ENCODE results near the gene TMEM150B. TPM values are rescaled to one million over a fixed set of nuclear protein-coding genes. Genes with fewer than 3 reads are reported as not detected.

The TMEM150B gene
- total RNA-seq, 1 donor from 2014 or later = 0.89 TPM

DNA sequence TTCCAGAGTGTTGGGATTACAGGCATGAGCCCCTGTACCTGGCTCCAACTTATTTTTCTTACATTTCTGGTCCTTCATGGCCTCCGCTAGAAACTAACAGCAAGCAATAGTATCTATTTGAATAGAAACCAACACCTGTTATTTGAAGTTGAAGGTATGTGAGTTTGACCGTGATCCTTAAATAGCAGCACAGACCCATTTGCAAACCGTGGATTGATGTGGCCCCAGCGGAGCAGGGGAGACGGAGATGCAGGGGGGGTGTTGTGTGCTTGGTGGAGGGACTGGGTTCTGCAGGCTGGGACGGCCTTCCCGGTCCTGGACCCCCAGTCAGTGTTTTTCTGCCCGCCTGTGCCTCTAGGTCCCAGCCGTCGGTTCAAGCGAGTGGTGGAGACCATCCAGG is 16.9 kb downstream of the TMEM150B start:
- intact Hi-C loops (cut with micrococcal nuclease) = no loop called here

DNA sequence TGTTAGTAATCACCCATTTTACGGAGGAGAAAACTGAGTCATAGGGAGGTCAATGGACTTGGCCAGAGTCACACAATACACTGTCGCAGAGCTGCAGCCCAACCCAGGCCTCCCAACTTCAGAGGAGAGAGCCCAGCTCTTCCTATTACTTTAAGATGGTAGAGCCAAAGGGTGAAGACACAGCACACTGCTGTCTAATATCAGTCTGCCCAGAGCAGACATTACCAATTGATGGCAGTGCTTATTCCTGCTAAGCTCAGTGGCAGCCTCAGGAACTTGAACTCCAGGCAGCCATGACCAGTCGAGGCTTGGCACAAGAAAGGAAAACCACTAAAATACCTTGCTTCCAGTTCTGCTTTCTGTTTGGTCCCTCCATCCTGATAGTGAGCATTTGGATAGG is 18.4 kb downstream of the TMEM150B start:
- intact Hi-C loops (cut with micrococcal nuclease) = no loop called here

DNA sequence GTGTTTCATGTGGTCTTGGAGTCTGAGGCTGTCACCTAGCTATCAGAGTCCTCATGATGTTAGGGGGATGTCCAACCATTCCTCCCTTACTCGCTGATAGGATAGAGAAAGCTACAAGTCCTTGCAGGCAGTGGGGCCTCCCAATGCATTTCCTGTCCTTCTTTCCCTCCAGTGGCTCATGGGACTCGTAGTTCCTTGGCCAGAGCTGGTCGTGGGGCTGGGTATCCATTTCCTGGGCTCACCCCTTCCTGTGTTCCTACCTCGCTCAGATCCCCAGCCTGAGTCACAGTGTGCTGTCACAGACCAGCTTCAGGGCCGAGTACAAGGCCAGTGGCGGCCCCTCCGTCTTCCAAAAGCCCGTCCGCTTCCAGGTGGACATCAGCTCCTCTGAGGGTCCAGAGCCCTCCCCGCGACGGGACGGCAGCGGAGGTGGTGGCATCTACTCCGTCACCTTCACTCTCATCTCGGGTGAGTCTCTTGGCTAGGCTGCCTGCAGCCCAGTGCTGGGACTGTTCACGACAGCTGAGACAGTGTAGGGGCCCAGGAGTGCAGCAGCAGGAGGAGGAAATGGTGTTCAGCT is 19.1 kb downstream of the TMEM150B start:
- intact Hi-C loops (cut with micrococcal nuclease) = no loop called here

DNA sequence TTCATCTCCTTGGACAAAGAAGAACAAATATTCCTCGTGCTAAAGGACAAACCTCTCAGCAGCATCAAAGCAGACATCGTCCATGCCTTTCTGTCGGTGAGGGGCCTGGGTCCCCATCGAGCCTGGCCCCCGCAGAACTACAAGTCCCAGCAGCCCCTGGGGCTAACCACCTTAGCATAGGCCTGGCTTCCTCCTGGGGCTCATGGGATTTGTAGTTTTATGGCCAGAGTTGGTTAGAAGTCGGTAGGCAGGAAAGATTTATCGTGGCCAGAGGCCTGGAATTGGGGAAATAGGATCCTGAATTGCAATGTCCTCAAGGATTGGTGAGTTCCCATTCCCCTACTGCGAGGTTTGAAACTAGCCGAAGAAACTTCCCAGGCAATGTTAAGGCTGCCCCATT is 19.6 kb downstream of the TMEM150B start:
- intact Hi-C loops (cut with micrococcal nuclease) = no loop called here

DNA sequence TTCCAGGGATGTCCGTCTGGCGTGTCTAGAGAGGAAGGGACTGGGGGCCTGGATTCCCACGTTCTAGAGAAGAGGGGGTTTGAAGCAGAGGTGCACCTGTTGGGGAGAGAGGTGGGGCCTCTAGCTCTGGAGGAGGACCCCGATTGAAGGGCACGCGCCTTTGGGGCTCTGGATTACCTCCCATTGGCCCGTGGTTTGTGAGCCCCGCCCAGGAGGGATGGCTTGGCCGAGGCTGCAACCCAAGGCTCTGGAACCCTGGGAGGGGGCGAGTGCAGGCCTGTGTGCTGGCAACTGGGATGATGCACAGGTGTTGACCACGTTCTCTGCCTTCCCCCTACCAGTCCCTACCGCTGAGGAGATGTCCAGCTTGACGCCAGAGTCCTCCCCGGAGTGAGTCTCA is 20.2 kb downstream of the TMEM150B start:
- intact Hi-C loops (cut with micrococcal nuclease) = loop anchor here (5.0 kb wide), 1 partner anchor 102 kb away; the partner anchor contains the start of gene UBE2S

DNA sequence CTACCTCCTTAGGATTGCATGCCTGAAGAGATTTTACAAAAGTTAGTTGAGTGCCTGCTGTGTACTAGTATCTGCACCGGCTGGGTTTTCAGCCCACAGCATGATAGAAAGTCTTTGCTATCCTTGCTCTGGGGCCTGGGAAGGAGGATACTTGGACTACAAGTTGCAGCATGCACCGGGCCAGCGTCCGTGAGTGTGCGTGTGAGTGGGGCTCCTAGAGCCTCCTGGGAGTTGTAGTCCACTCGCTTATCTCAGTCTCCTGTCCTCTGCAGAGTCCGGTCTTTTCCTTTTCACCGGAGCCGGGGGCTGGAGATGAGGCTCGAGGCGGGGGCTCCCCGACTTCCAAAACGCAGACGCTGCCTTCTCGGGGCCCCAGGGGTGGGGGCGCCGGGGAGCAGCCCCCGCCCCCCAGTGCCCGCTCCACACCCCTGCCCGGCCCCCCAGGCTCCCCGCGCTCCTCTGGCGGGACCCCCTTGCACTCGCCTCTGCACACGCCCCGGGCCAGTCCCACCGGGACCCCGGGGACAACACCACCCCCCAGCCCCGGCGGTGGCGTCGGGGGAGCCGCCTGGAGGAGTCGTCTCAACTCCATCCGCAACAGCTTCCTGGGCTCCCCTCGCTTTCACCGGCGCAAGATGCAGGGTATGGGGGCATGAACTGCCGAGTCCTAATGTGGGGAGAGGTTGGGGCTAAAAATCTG is 20.7 kb downstream of the TMEM150B start:
- intact Hi-C loops (cut with micrococcal nuclease) = loop anchor here (5.0 kb wide), 1 partner anchor 103 kb away; the partner anchor contains the start of gene UBE2S

DNA sequence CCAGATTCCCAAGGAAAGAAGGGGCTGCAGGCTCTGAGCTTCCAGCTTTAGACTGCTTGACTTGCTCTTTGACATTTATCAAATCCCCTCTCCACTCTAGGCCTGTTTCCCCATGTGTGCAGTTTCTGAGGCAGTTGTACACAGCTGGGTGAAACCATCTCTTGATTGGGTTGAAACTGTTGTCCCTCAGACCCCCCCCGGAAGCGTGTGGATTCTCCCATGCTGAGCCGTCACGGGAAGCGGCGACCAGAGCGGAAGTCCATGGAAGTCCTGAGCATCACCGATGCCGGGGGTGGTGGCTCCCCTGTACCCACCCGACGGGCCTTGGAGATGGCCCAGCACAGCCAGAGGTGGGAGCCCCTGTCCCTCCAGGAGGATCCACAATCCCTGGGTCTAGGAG is 21.7 kb downstream of the TMEM150B start:
- intact Hi-C loops (cut with micrococcal nuclease) = loop anchor here (5.0 kb wide), 1 partner anchor 104 kb away; the partner anchor contains the start of gene UBE2S

DNA sequence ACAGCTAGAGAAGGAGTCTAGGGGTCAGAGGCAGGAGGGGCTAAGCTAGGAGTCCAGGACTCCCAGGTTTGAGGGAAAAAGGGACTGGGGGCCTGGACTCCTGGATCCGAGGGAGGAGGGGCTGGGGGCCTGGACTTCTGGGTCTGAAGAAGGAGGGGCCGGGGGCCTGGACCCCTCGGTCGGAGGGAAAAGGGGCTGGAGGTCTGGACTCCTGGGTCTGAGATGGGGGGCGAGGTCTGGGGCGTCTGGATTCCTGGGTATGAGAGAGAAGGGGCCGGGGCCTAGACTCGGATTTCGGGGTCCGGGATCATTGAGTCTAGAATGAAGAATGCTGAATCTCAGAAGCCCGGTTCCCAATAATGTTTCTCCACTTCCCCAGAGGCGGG is 22.8 kb downstream of the TMEM150B start:
- intact Hi-C loops (cut with micrococcal nuclease) = loop anchor here (1.0 to 5.0 kb wide), 2 partner anchors 83 to 105 kb away; partner anchors contain the start of genes RPL28 and UBE2S

DNA sequence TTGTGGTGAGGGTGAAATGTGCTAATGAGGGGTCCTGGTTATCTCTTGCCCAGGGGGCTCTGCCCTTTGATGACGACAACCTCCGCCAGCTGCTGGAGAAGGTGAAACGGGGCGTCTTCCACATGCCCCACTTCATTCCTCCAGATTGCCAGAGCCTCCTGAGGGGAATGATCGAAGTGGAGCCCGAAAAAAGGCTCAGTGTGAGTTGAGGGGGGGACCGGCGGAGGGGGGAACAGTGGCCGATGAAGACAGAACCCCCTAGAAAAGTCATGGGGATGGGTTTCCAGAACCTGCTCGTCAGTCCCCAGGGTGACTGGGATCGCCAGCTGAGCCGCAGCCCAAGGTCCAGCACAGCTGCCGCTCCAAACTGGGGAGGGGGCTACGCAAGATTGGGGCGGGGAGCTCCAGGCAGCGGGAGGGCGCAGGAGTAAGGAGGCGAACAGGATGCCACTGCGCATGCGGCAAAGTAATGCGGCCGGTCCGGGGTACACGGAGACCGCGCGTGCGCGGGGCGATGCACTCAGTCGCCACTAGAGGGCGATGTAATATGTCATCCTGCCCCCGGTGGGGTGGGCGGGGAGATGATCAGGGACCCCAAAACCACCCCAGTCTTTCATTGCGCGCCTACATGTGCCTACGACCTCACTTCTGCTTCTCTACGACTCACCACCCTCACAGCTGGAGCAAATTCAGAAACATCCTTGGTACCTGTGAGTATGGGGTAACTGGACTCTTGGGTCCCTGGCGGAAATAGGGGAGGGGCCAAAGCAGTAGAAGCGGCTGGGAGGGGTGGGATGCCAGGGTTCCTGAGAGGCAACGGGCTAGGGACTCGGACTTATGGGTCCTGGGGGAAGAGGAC is 23.5 kb downstream of the TMEM150B start:
- intact Hi-C loops (cut with micrococcal nuclease) = loop anchor here (1.0 to 5.0 kb wide), 3 partner anchors 38 to 106 kb away; partner anchors contain the start of genes KMT5C, RPL28 and UBE2S

DNA sequence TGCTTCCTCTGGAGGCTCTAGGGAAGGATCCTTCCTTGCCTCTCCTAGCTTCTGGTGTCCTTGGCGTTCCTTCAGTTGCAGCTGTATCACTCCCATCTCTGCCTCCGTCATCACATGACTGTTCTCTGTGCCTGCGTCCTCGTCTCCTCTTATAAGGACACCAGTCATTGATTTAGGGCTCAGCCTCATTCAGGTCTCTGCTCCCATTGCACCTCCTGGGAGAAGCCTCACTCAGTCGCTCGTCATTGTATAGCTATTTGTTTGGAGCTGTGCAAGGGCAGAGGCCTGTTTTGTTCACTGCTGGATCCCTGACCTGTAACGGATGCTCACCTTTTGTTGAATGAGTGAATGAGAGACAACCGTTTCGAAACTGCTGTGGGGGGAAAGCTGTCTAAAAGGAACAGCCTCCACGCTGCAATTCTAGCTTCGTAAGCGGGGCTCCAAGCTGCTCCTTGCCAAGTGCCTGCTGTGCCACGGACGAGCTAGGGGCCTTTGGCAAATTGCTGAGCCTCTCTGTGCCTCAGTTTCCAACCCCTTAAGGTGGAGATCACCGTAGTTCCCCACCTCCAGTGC is 24.2 kb downstream of the TMEM150B start:
- intact Hi-C loops (cut with micrococcal nuclease) = loop anchor here (1.0 to 5.0 kb wide), 2 partner anchors 38 to 106 kb away; partner anchors contain the start of genes KMT5C and UBE2S

DNA sequence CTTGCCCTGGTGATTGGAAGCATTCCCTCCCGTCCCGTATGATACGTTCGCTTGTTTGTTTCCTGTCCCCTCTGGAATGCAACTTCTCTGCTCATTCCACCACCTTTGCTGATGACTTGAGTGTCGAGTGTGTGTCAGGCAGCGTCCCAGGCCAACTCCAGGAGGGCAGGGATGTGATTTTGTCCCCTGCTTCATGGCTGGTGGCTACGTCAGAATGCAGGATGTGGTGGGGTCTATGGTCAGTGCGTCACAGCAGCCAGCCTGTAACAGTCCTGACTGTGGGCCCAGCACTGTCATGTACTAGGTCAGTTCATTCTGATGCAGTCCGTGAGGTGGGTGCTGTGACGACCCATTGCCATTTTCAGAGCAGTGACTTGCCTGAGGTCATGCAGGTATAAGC is 25.1 kb downstream of the TMEM150B start:
- intact Hi-C loops (cut with micrococcal nuclease) = loop anchor here (5.0 kb wide), 1 partner anchor 107 kb away; the partner anchor contains the start of gene UBE2S

DNA sequence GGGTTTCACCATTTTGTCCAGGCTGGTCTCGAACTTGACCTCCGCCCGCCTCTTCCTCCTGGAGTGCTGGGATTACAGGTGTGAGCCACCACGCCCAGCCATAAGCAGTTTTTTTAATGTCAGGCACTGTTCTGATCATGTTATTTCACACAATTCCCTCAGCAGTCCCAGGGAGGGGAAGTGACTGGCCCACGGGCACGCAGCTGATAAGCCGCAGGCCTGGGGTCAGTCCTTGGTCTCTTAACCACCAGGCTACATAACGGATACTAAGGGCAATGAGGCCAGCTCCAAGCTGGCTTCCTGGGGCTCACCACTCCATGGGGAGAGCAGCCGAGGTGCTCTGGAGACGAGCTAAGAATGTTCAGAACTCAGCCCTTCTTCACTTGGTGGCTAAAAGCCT is 27.9 kb downstream of the TMEM150B start:
- intact Hi-C loops (cut with micrococcal nuclease) = no loop called here

DNA sequence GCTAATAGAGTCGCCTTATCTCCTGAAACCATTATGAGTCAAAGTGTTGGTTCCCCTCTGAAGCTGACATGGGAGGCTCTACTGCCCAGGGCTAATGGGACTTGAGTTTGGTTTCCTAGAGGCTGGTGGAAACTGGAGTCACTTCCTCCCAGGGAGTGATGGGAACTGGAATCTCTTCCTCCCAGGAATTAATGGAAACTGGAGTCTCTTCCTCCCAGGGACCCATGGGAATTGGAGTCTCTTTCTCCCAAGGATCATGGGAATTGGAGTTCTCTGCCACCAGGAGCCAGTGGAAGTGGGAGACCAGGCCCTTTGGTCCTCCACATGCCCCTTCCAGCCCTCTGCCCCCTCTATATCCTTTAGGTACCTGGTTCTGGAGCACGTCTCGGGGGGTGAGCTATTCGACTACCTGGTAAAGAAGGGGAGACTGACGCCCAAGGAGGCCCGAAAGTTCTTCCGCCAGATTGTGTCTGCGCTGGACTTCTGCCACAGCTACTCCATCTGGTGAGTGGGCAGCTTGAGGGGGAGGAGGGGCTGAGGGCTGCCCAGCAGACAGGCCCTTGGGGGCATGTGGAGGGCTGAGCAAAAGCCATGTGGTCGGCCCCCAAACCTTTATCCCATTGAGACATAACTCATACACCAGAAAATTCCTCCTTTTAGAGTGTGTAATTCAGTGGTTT is 35.9 kb downstream of the TMEM150B start:
- intact Hi-C loops (cut with micrococcal nuclease) = no loop called here

DNA sequence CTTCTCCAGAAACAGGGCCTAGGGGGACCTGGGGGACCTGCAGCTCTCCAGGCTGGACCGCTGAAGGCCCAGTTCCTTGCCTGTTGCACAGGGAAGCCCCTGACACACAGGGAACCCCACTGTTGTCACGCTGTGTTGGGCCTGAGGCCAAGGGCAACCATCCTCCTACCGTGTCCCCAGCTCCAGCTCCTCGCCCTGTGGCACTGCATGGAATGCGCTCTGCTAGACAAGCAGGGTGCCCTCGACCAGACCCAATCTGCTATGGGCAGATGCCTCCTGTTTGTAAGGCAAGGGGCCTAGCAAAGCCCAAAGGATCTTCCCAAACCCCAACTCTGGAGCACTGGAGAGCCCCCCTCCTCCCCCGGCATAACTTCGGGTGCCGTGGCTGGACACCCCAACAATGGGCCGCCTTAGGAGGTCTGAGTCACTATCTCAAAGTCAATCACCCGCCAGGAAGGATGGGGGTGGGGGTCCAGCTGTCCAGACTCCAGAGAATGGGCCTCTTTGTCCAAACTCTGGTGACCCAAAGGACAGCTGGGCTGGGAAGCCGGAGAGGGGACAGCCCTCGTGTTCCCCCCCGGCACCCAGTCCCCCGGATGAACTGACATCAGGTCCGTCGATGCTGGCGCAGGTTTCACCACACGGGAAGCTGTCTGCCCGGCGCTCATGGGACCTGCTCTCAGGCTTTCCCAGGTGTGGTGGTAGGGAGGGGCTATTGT is 37.6 kb downstream of the TMEM150B start:
- intact Hi-C loops (cut with micrococcal nuclease) = no loop called here

DNA sequence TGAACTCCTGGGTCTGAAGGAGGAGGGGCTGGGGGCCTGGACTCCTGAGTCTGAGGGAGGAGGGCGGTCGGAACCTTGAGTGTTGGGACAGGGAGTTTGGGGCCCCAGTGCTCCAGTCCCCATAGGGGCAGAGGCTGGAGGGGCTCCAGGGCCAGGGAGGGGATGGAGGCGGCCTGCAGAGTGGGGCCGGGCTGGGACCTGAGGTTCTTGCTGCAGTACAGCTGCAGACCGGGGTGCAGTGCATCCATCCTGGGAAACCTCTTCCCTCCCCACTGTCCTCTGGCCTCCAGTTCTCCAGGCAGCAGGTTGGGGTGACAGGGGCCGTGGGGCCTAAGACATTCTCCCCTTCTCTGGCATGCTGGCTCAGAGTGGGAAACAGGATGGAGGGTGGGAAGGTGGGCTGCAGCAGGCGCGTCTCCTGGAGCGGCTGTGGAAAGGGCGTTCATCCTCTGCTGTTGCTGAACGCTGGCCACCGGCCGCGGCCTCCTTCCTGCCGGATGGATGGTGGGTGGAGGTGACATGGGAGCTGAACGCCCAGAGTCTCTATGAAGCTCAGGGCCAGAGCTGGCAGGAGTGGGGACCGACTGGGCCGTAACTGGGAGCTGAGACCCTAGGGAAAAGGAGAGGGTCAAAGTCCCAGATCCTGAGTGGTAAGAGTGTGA is 39.8 kb downstream of the TMEM150B start:
- intact Hi-C loops (cut with micrococcal nuclease) = no loop called here

DNA sequence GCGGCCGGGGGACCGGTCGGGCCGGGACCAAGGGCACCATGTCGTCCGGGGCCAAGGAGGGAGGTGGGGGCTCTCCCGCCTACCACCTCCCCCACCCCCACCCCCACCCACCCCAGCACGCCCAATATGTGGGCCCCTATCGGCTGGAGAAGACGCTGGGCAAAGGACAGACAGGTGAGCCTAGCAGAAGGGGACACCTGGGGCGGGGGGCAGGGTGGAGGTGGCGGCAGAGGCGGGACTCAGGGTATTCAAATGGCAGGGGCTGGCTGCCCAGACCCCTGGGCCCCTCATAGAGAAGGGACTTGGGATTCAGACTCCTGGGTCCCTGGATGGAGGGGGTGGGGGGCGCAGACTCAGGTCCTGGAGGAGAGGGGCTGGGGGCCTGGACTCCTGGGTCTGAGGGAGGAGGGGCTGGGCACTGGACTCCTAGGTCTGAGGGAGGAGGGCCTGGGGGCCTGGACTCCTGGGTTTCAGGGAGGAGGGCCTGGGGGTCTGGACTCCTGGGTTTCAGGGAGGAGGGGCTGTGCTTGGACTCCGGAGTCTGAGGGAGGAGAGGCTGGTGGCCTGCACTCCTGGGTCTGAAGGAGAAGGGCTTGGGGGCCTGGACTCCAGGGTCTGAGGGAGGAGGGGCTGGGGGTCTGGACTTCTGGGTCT is 40.6 kb downstream of the TMEM150B start:
- intact Hi-C loops (cut with micrococcal nuclease) = no loop called here

DNA sequence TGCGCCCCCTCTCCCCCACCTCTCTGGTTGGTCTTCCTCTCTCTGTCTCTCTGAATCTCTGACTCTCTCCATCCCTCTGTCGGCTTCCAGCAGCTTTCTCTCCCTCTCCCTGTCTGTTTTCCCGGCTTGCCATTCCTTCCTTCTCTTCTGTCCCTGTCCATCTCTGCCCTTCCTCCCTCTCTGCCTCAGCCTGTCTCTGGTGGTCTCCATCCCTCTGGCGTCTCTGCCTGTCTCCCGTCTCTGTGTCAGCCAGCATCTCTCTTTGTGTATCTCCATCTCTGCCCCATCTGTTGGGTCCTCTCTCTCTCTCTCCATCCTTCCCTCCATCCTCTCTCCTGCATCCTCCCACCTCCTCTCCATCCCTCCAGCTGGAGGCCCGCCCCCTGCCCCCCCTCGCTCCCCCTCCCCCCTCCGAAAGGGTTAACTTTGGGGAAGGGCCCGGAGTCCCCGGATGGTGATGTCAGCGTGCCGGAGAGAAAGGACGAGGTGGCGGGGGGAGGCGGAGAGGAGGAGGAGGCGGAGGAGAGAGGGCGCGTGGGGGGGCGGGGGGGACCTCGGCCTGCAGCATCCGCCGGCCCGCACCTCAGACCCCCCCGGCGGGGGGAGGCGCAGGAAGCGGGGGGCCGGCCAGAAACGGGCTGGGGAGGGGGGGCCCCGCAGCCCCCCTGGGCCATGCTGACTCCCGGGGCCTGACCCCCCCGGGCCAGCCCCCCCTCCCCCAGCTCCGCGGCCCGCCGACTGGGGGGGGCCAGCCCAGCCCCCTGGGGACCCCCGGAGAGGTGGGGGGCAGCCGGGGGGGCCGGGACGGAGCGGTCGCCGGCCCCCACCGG is 41.4 kb downstream of the TMEM150B start, which contains the start of gene BRSK1:
Gene BRSK1, plus strand, starts transcription at position 450 of the 830 bp plus-strand sequence. CDS start 446 bp downstream, outside the sequence.
- intact Hi-C loops (cut with micrococcal nuclease) = no loop called here
